Adrenal gland (tissue), 12 donors: ENCODE results near the gene CEP164. TPM values are rescaled to one million over a fixed set of nuclear protein-coding genes. Genes with fewer than 3 reads are reported as not detected.
A peak's percentile ranks its signal among the peaks of the same experiment; 100 is the strongest.

Experiments used
- DNase-seq, 7 donors: peaks; one replicate each; pipeline ENCODE4 v3.0.0-alpha.2; 2019 to 2020
- H3K27ac ChIP-seq, 5 donors: fragments of 200-600 bp; sonication (generic) in 4 of 5; 1 replicate in 3 of 5; 2 replicates in 2 of 5; pipeline versions ENCODE4 v1.5.1 to v1.8.0; 2016 to 2020; ENCODE audit warnings: mild to moderate bottlenecking in 1 of 5
- H3K27me3 ChIP-seq: fragments of 200-600 bp; 2 replicates; pipeline ENCODE4 v1.8.0; 2021
- H3K36me3 ChIP-seq, 2 donors: fragments of 200-600 bp; replicated peaks in 1 of 2; 1 replicate in 1 of 2; 2 replicates in 1 of 2; pipeline versions ENCODE4 v1.5.1 to v1.8.0; 2018 to 2022
- H3K4me1 ChIP-seq, 2 donors: fragments of 200-600 bp; replicated peaks in 1 of 2; 1 replicate in 1 of 2; 2 replicates in 1 of 2; pipeline versions ENCODE4 v1.5.1 to v1.8.0; 2018 to 2021
- H3K4me3 ChIP-seq, 4 donors: fragments of 200-600 bp; sonication (generic) in 3 of 4; one replicate each; pipeline ENCODE4 v1.5.1; 2016 to 2018
- H3K9me3 ChIP-seq, 3 donors: fragments of 200-600 bp; sonication (generic) in 1 of 3; replicated peaks in 1 of 3; 1 replicate in 2 of 3; 2 replicates in 1 of 3; pipeline versions ENCODE4 v1.5.1 to v1.8.0; 2016 to 2021
- CTCF ChIP-seq, 6 experiments: fragments of 450-650 bp in 4 of 6; fragments of 200-600 bp in 2 of 6; sonication (generic) in 1 of 6; IDR thresholded peaks; 1 replicate in 5 of 6; 2 replicates in 1 of 6; pipeline versions ENCODE4 v1.5.1 to v1.8.0; 2016 to 2021; ENCODE audit warnings: antibody characterized with exemption in 6 of 6, mild to moderate bottlenecking in 2 of 6, moderate library complexity in 1 of 6
- POLR2A ChIP-seq, 2 donors: fragments of 450-650 bp; IDR thresholded peaks; one replicate each; pipeline ENCODE4 v1.6.1; 2017; ENCODE audit warnings: antibody characterized with exemption in 2 of 2, mild to moderate bottlenecking in 2 of 2, moderate library complexity in 1 of 2
- WGBS, 4 donors: extraction: QIAGEN DNeasy Blood & Tissue Kit in 2 of 4; methylation state at CpG; one replicate each; pipeline versions ENCODE4 v1.1.5 to v1.1.7; 2013 to 2017; 5-methylcytosine and 5-hydroxymethylcytosine counted together
- intact Hi-C, 2 donors: fragments of 100-400 bp; cut with DNase I; formaldehyde crosslinking; loops; one replicate each; pipeline versions ENCODE4 v1.14.1 to v1.15.0; 2022 to 2023
- polyA plus RNA-seq, 3 donors: library from polyadenylated mRNA; stranded (reverse); fragments of 200-250 nt in 2 of 3; fragments of 350-450 nt in 1 of 3; fragmentation: Illumina TruSeq in 1 of 3; extraction: RNeasy Lipid Tissue Mini Kit (QIAGEN cat#74804) in 1 of 3; gene quantifications; one replicate each; pipeline ENCODE4 v1.2.3, GENCODE V29; 2013 to 2014
- total RNA-seq, 9 donors: library from RNA; depleted of rRNA in 4 of 9; stranded (reverse); fragments of >200 nt in 4 of 9; fragments of 120-200 nt in 1 of 9; fragmentation: NEBNext Ultra II Directional in 1 of 9; extraction: Animal tissue kit (Norgen Biotek cat#: 25700) in 1 of 9; gene quantifications; one replicate each; pipeline versions ENCODE4 v1.1.0 to v1.2.4, GENCODE V29; 2013 to 2023
- donor health status: healthy with polysubstance abuse.
- donor health status: Bipolar disorder and iron deficiency.
- donor health status: DM: yes; HTN: yes; CAD: no.
- donor health status: DM: no; HTN: no; CAD: no.
- donor health status: DM: no; HTN: no; CAD: no.
- donor health status: DM: yes; HTN: yes; CAD: no.

The CEP164 gene
- total and polyA plus RNA-seq, 12 donors, result 10.6 to 82.9 (median 24.1) TPM

- no peaks in the 10 kb centered on the region for H3K36me3 ChIP-seq
- no peaks in the 10 kb centered on the region for H3K9me3 ChIP-seq
- 1 to 11% (median 2%) methylated on average over 9 to 61 of the region's 62 CpGs for WGBS, 4 donors
- H3K4me1 ChIP-seq, result peaks cover 19 to 41% of the 10 kb centered on the region in 2 donors
- H3K4me3 ChIP-seq, result peak overlapping the region in 3 of 4 donors; percentile 48 to 93 (median 80)
- intact Hi-C loops, result loop anchor here (5.0 to 10.0 kb wide), 2 partner anchors 71 to 83 kb away; partner anchors contain the start of genes PCSK7 (in 1 of the 2) and RNF214 (in 1 of the 2)
- no peaks in the 10 kb centered on the region for H3K27me3 ChIP-seq
- DNase-seq, result peak in 3 of 7 donors; percentile 9 to 28 (median 24)
- TF ChIP-seq POLR2A (IDR thresholded peaks at IDR 0.05), result no peak
- no peak for TF ChIP-seq CTCF (IDR thresholded peaks at IDR 0.05)
- peak overlapping the region in 3 of 5 donors; percentile 14 to 36 (median 30) for H3K27ac ChIP-seq
Observed at GRCh38 chr11:117315285-117316196, 12.1 kb upstream of the CEP164 start.

GRCh38 chr11:117316197-117316961 is 11.3 kb upstream of the CEP164 start, which contains the start of gene BACE1:
BACE1 (minus strand) TSS chr11:117316256; CDS start chr11:117315795, 461 bp downstream.
- peak; percentile 81 to 90 (median 84) for DNase-seq
- Histone ChIP-seq H3K4me3 (peak within 1 kb of the TSS in 3 of 4 donors; percentile 48 to 93 (median 80)), H3K9me3 (no peaks in the 10 kb centered on the region), H3K27me3 (no peaks in the 10 kb centered on the region), H3K4me1 (peaks cover 19 to 41% of the 10 kb centered on the region in 2 donors), H3K27ac (peak within 1 kb of the TSS in 3 of 5 donors; percentile 14 to 36 (median 30)), H3K36me3 (no peaks in the 10 kb centered on the region)
- intact Hi-C loops, result loop anchor here (5.0 to 10.0 kb wide), 2 partner anchors 72 to 84 kb away; partner anchors contain the start of genes PCSK7 (in 1 of the 2) and RNF214 (in 1 of the 2)
- TF ChIP-seq POLR2A (IDR thresholded peaks at IDR 0.05) (peak; percentile 46 to 47), CTCF (IDR thresholded peaks at IDR 0.05) (peak in 4 of 6 experiments; percentile 18 to 32 (median 26))
- WGBS, 4 donors, result 9 to 19% (median 11%) methylated on average over 13 to 29 of the region's 29 CpGs

- Histone ChIP-seq H3K27ac (no peak overlapping the region), H3K27me3 (no peaks in the 10 kb centered on the region), H3K36me3 (no peaks in the 10 kb centered on the region), H3K4me1 (peaks cover 16 to 24% of the 10 kb centered on the region in 2 donors), H3K9me3 (no peaks in the 10 kb centered on the region), H3K4me3 (no peak overlapping the region)
- DNase-seq, result no peak
- intact Hi-C loops, result loop anchor here (5.0 to 10.0 kb wide), 2 partner anchors 74 to 86 kb away; partner anchors contain the start of genes PCSK7 (in 1 of the 2) and RNF214 (in 1 of the 2)
- TF ChIP-seq POLR2A (IDR thresholded peaks at IDR 0.05) (no peak), CTCF (IDR thresholded peaks at IDR 0.05) (no peak)
- WGBS, 4 donors, result 85 to 92% (median 85%) methylated on average over 6 to 7 of the region's 7 CpGs
Observed at GRCh38 chr11:117318738-117319137, 8.9 kb upstream of the CEP164 start.
